Neutrophil (primary cell): ENCODE data around the gene INTS15.
"Not testable (repeated sequence)": the region's sequence is repeated elsewhere in the genome, so short reads cannot be mapped to it uniquely, and the experiment has no call there.

Source experiments
- H3K27ac ChIP-seq: fragments of 200-600 bp; sonication (generic); 2 replicates; pipeline ENCODE4 v1.5.1; 2016; ENCODE audit warnings: mild to moderate bottlenecking, moderate library complexity
- H3K27me3 ChIP-seq: fragments of 200-600 bp; sonication (generic); 2 replicates; pipeline ENCODE4 v1.6.0; 2016; ENCODE audit warnings: mild to moderate bottlenecking
- H3K36me3 ChIP-seq: fragments of 200-600 bp; sonication (generic); 2 replicates; pipeline ENCODE4 v1.5.1; 2017
- H3K4me1 ChIP-seq, 2 experiments: fragments of 200-600 bp in 1 of 2; sonication (generic) in 1 of 2; 1 replicate in 1 of 2; 2 replicates in 1 of 2; pipeline versions ENCODE4 v1.5.1 to v1.6.1; 2013 to 2016; ENCODE audit warnings: low read depth in 1 of 2, low read length in 1 of 2, mild to moderate bottlenecking in 1 of 2, moderate library complexity in 1 of 2; ENCODE audit not compliant: control insufficient read depth in 1 of 2, insufficient read depth in 1 of 2
- H3K4me3 ChIP-seq, 2 experiments: fragments of 200-600 bp in 1 of 2; sonication (generic) in 1 of 2; 1 replicate in 1 of 2; 2 replicates in 1 of 2; pipeline ENCODE4 v1.5.1; 2013 to 2016; ENCODE audit warnings: low read depth in 1 of 2, low read length in 1 of 2, mild to moderate bottlenecking in 1 of 2, moderate library complexity in 1 of 2
- H3K9me3 ChIP-seq: fragments of 200-600 bp; sonication (generic); 2 replicates; pipeline ENCODE4 v1.5.1; 2016
- TF ChIP-seq, protein P1 (sequence below): fragments of 200-600 bp; sonication (generic); IDR thresholded peaks from 2 replicates; pipeline ENCODE4 v1.5.1; 2016; ENCODE audit warnings: antibody characterized with exemption

Gene INTS15

DNA sequence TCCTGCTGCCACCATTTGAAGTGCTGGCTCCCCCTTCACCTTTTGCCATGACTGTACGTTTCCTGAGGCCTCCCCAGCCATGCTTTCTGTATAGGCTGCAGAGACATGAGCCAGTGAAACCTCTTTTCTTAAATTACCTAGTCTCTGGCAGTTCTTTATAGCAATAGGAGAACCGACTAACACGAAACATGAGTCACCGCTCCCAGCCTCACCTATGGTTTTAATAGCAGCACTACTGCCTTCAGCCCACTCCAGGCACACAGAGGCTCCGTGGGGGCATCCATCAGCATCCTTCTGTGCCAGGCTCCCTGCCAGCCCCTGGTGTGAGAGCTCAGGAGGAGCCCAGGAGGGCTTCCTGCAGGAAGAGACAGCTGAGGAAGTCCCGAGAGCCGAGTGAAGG lies 41.8 kb downstream of the INTS15 start:
- Histone ChIP-seq H3K9me3 (no peaks in the 10 kb centered on the region), H3K27me3 (no peaks in the 10 kb centered on the region), H3K4me3 (no peak overlapping the region), H3K27ac (no peak overlapping the region), H3K4me1 (peaks cover 26 to 33% of the 10 kb centered on the region in 2 experiments), H3K36me3 (no peaks in the 10 kb centered on the region)
- TF ChIP-seq, protein P1, sequence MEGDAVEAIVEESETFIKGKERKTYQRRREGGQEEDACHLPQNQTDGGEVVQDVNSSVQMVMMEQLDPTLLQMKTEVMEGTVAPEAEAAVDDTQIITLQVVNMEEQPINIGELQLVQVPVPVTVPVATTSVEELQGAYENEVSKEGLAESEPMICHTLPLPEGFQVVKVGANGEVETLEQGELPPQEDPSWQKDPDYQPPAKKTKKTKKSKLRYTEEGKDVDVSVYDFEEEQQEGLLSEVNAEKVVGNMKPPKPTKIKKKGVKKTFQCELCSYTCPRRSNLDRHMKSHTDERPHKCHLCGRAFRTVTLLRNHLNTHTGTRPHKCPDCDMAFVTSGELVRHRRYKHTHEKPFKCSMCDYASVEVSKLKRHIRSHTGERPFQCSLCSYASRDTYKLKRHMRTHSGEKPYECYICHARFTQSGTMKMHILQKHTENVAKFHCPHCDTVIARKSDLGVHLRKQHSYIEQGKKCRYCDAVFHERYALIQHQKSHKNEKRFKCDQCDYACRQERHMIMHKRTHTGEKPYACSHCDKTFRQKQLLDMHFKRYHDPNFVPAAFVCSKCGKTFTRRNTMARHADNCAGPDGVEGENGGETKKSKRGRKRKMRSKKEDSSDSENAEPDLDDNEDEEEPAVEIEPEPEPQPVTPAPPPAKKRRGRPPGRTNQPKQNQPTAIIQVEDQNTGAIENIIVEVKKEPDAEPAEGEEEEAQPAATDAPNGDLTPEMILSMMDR: no peak

DNA sequence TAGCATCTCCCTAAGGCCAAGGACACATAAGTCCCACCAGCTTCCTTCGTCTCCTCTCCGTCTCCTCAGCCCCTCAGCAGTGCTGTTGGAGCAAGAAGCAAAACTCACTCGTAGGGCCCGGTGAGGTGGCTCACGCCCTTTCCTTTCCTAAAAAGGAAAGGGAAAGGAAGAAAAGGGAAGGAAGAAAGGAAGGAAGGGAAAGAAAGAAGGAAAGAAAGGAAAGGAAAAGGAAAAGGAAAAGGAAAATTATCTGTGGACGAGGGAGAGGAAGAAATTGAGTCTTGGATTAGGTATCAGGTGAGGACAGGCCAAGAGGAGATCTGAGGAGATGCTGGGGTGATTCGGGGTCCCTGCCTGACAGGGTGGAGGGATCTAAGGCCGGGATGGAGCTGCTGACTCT lies 44.2 kb downstream of the INTS15 start:
- no peaks in the 10 kb centered on the region for H3K27me3 ChIP-seq
- H3K4me1 ChIP-seq: peaks cover 41 to 46% of the 10 kb centered on the region in 2 experiments
- H3K27ac ChIP-seq: peak overlapping the region; percentile 96
- TF ChIP-seq, protein P1: no peak
- H3K36me3 ChIP-seq: no peaks in the 10 kb centered on the region
- H3K9me3 ChIP-seq: no peaks in the 10 kb centered on the region
- H3K4me3 ChIP-seq: no peak overlapping the region

DNA sequence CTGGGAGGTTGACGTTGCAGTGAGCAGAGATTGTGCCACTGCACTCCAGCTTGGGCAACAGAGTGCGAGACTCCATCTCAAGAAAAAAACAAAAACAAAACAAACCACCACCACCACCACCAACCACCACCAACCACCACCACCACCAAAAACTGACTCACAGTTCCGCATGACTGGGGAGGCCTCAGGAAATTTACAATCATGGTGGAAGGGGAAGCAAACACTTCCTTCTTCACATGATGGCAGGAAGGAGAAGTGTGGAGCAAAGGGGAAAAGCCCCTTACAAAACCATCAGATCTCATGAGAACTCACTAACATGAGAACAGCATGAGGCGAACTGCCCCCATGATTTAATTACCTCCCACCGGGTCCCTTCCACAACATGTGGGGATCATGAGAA lies 45.1 kb downstream of the INTS15 start:
- not testable (repeated sequence) for H3K9me3 ChIP-seq, H3K36me3 ChIP-seq, H3K27me3 ChIP-seq
- H3K4me1 ChIP-seq: peaks cover 45 to 50% of the 10 kb centered on the region in 2 experiments
- H3K4me3 ChIP-seq: peak overlapping the region in 1 of 2 experiments; percentile 22
- H3K27ac ChIP-seq: peak overlapping the region; percentile 96

DNA sequence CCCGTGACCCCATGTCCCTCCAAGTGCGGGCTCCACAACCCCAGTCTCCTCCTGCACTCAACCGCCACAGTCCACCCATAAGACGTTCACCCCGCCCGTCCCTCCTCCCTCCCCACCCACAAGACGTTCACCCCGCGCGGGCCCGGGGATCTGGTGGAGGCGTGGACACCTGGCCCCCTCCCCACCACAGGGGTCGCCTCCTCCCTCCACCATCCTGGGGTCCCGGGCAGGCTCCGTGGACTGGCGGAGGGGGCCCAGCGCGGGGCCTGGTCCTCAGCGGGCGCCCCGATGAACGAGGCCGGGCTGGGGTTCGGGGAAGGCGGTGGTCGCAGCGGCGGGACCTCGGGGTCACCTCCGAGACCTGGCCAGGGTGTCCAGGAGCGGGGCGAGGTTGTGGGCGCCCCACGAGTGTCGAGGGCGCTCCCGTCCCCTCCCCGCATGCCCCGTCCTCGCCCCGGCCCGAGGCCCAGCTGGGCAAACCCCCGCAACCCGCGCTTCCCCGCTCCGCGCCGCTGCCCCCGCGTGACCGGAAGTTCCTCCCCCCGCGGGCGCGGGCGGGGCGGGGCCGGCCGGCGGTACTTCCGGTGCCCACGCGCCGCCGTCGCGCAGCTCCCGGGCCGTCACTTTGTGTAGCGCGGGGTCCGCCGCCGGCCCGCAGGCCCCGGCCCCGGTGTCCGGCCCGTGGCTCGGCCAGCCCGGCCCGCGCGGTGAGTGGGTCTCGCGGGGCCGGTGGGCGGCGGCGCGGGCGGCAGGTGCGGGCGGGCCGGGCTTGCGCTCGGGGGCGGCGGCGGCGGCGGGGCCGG lies 47.1 kb downstream of the INTS15 start, which contains the start of gene ZNF316:
ZNF316 (plus strand) TSS at position 578 of the 803 bp plus-strand sequence. CDS start 5,092 bp downstream, outside the sequence.
- Histone ChIP-seq H3K36me3 (peaks cover 24% of the 10 kb centered on the region), H3K4me3 (peak within 1 kb of the TSS; percentile 72 to 79), H3K27ac (peak within 1 kb of the TSS; percentile 96), H3K4me1 (peaks cover 45 to 50% of the 10 kb centered on the region in 2 experiments), H3K9me3 (no peaks in the 10 kb centered on the region), H3K27me3 (no peaks in the 10 kb centered on the region)
- TF ChIP-seq, protein P1: no peak

DNA sequence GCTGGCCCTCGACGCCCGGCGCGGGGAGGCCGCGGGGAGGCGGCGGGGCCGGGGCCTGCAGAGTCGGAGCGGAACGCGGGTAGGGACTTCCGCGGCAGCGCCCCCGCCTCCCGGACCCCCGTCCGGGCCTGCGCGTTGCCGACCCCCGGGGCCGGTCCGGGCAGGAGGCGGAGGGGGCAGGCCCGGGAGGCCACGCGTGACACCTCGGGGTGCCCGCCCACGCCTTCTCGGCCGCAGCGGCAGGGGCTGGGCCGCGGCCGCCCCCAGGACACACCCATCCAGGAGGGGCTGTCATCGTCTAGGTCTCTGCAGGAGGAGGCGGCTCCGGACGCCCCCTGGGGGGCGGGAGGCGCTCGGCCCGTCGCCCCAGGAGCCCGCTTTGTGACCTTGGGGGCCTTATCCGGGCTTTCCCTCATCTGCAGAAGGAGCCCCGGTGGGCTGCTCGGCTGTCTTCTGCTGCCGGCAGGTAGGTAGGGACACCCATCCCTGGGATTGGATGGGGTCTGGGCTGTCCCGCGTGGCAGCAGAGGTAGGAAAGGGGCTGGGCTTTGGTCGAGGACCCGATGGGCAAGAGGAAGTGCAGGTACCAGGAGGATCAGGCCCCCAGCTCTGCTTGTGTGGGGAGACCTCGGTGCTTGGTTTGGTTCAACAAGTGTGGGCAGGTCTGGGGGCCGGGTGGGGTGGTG lies 47.9 kb downstream of the INTS15 start:
- H3K27me3 ChIP-seq: no peaks in the 10 kb centered on the region
- H3K36me3 ChIP-seq: peaks cover 32% of the 10 kb centered on the region
- H3K27ac ChIP-seq: peak overlapping the region; percentile 96
- peak overlapping the region; percentile 70 to 72 for H3K4me3 ChIP-seq
- peaks cover 45 to 50% of the 10 kb centered on the region in 2 experiments for H3K4me1 ChIP-seq
- H3K9me3 ChIP-seq: no peaks in the 10 kb centered on the region
- TF ChIP-seq, protein P1: peak; percentile 19

DNA sequence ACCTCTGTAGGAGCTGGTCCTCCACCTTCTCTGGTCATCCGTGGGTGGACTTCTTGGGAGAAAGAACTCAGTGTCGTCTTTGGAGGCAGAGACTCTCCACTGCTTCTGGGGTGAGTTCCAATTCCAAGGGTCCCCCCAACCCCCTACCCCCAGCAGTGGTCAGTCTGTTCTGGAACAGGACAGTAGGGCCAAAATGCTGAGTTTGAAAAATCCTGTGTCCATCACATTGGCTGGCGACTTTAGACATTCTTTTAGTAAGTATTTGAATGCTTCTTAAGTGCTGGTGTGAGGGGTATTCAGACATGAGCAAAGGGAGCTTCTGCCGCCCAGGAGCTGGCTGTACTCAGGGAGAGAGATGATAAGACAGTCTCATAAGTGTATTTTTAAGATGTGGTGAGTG lies 49.2 kb downstream of the INTS15 start:
- Histone ChIP-seq H3K4me3 (no peak overlapping the region), H3K36me3 (peaks cover 45% of the 10 kb centered on the region), H3K27ac (peak overlapping the region; percentile 96), H3K27me3 (no peaks in the 10 kb centered on the region), H3K4me1 (peaks cover 39 to 40% of the 10 kb centered on the region in 2 experiments), H3K9me3 (no peaks in the 10 kb centered on the region)
- TF ChIP-seq, protein P1: no peak
